WTC11 (cell line): ENCODE data around the gene LTBP1.

Source experiments
- NR3C1 ChIP-seq: sonication (generic); formaldehyde crosslinking; conservative IDR thresholded peaks from 2 replicates; pipeline ENCODE4 v1.8.1; 2023; ENCODE audit warnings: low read depth, mild to moderate bottlenecking, missing genetic modification reagents
- PRRX2 ChIP-seq: fragments of 250-450 bp; sonication (Bioruptor Pico); IDR thresholded peaks from 2 replicates; pipeline ENCODE4 v1.8.0; 2021; ENCODE audit warnings: mild to moderate bottlenecking
- SMAD3 ChIP-seq: sonication (generic); formaldehyde crosslinking; IDR thresholded peaks from 2 replicates; pipeline ENCODE4 v1.8.0; 2022; ENCODE audit warnings: missing genetic modification reagents, mild to moderate bottlenecking, borderline replicate concordance
- TF ChIP-seq, protein P1 (sequence below): fragments of 200-600 bp; IDR thresholded peaks from 2 replicates; pipeline ENCODE4 v1.8.0; 2022; ENCODE audit warnings: antibody characterized with exemption
- TF ChIP-seq, protein P2 (sequence below): sonication (generic); formaldehyde crosslinking; IDR thresholded peaks from 2 replicates; pipeline ENCODE4 v1.8.1; 2022; ENCODE audit warnings: low read depth, missing genetic modification reagents, borderline replicate concordance

GRCh38 chr2:33391529-33392255 is 444.9 kb downstream of the LTBP1 start:
- TF ChIP-seq, protein P1, sequence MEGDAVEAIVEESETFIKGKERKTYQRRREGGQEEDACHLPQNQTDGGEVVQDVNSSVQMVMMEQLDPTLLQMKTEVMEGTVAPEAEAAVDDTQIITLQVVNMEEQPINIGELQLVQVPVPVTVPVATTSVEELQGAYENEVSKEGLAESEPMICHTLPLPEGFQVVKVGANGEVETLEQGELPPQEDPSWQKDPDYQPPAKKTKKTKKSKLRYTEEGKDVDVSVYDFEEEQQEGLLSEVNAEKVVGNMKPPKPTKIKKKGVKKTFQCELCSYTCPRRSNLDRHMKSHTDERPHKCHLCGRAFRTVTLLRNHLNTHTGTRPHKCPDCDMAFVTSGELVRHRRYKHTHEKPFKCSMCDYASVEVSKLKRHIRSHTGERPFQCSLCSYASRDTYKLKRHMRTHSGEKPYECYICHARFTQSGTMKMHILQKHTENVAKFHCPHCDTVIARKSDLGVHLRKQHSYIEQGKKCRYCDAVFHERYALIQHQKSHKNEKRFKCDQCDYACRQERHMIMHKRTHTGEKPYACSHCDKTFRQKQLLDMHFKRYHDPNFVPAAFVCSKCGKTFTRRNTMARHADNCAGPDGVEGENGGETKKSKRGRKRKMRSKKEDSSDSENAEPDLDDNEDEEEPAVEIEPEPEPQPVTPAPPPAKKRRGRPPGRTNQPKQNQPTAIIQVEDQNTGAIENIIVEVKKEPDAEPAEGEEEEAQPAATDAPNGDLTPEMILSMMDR: no peak
- TF ChIP-seq PRRX2 (CRISPR knock-in tag) (no peak), SMAD3 (no peak), NR3C1 (CRISPR knock-in tag) (no peak)
- TF ChIP-seq, protein P2, sequence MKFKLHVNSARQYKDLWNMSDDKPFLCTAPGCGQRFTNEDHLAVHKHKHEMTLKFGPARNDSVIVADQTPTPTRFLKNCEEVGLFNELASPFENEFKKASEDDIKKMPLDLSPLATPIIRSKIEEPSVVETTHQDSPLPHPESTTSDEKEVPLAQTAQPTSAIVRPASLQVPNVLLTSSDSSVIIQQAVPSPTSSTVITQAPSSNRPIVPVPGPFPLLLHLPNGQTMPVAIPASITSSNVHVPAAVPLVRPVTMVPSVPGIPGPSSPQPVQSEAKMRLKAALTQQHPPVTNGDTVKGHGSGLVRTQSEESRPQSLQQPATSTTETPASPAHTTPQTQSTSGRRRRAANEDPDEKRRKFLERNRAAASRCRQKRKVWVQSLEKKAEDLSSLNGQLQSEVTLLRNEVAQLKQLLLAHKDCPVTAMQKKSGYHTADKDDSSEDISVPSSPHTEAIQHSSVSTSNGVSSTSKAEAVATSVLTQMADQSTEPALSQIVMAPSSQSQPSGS (CRISPR knock-in tag): no peak
